MM.1S (cell line): ENCODE results near the gene C19orf81.

Experiments used
- DNase-seq: peaks from one replicate; pipeline ENCODE4 v3.0.0-alpha.2; 2015
- H2AFZ ChIP-seq: fragments of 300-600 bp; sonication (generic); 2 replicates; pipeline ENCODE4 v1.6.0; 2016; ENCODE audit warnings: antibody characterized with exemption, low read length
- H3F3A ChIP-seq: fragments of 300-600 bp; sonication (generic); 2 replicates; pipeline ENCODE4 v1.6.1; 2016; ENCODE audit warnings: mild to moderate bottlenecking, antibody characterized with exemption, low read length, moderate library complexity, mixed read lengths; ENCODE audit not compliant: insufficient read depth
- H3K27ac ChIP-seq: fragments of 300-600 bp; sonication (generic); 2 replicates; pipeline ENCODE4 v1.5.1; 2016; ENCODE audit warnings: mild to moderate bottlenecking, low read length
- H3K27me3 ChIP-seq: fragments of 300-600 bp; sonication (generic); replicated peaks from 2 replicates; pipeline ENCODE4 v1.6.0; 2016; ENCODE audit warnings: low read length; ENCODE audit not compliant: insufficient read depth
- H3K36me3 ChIP-seq: fragments of 300-600 bp; sonication (generic); replicated peaks from 2 replicates; pipeline ENCODE4 v1.6.1; 2016; ENCODE audit warnings: mild to moderate bottlenecking, low read length, mixed read lengths; ENCODE audit not compliant: insufficient read depth
- H3K4me1 ChIP-seq: fragments of 300-600 bp; sonication (generic); 2 replicates; pipeline ENCODE4 v1.6.1; 2016; ENCODE audit warnings: low read length, mixed read lengths
- H3K4me2 ChIP-seq: fragments of 300-600 bp; sonication (generic); 2 replicates; pipeline ENCODE4 v1.6.0; 2016; ENCODE audit warnings: low read depth, low read length
- H3K4me3 ChIP-seq: fragments of 300-600 bp; sonication (generic); 2 replicates; pipeline ENCODE4 v1.5.1; 2016; ENCODE audit warnings: low read length, mixed read lengths
- H3K79me2 ChIP-seq: fragments of 300-600 bp; sonication (generic); 2 replicates; pipeline ENCODE4 v1.6.1; 2016; ENCODE audit warnings: mixed run types, low read length, mixed read lengths
- H3K9ac ChIP-seq: fragments of 300-600 bp; sonication (generic); 2 replicates; pipeline ENCODE4 v1.6.1; 2016; ENCODE audit warnings: low read length, mixed read lengths
- H3K9me2 ChIP-seq: fragments of 300-600 bp; sonication (generic); replicated peaks from 2 replicates; pipeline ENCODE4 v1.6.1; 2016; ENCODE audit warnings: mild to moderate bottlenecking, low read length, mixed read lengths; ENCODE audit not compliant: insufficient read depth
- H3K9me3 ChIP-seq: fragments of 300-600 bp; sonication (generic); replicated peaks from 2 replicates; pipeline ENCODE4 v1.6.1; 2016; ENCODE audit warnings: mild to moderate bottlenecking, low read length, mixed read lengths; ENCODE audit not compliant: insufficient read depth
- H4K20me1 ChIP-seq: fragments of 300-600 bp; sonication (generic); 2 replicates; pipeline ENCODE4 v1.6.1; 2016; ENCODE audit warnings: mild to moderate bottlenecking, low read length, moderate library complexity, mixed read lengths; ENCODE audit not compliant: insufficient read depth
- EZH2 ChIP-seq: fragments of 300-600 bp; sonication (generic); optimal IDR thresholded peaks from 2 replicates; pipeline ENCODE3; 2017; ENCODE audit warnings: low read depth, mild to moderate bottlenecking, antibody characterized with exemption, low read length, mixed read lengths
- EZH2phosphoT487 ChIP-seq: fragments of 300-600 bp; sonication (generic); IDR thresholded peaks from 2 replicates; pipeline ENCODE4 v1.6.1; 2018; ENCODE audit warnings: antibody characterized with exemption, low read length
- TF ChIP-seq, protein P1 (sequence below): fragments of 300-600 bp; sonication (generic); IDR thresholded peaks from 2 replicates; pipeline ENCODE4 v1.5.1; 2016; ENCODE audit warnings: antibody characterized with exemption, low read length, mixed read lengths

The C19orf81 gene

DNA sequence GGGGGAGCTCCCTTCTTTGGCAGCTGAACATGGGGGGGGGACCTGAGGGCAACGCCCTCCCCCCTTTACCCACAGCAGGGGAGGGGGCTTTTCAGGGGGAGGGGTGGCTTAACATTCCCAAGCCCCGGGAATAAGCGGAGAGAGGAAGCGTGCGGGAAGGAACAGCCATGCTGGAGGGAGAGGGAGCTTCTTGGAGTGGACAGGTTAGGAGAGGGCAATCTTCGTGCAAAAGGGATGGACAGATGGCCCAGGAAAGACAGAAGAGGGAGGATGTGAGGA, 10.8 kb downstream of the C19orf81 start:
- no peak for DNase-seq
- Histone ChIP-seq H3K4me2 (no peak overlapping the region), H3K4me3 (no peak overlapping the region), H3K36me3 (no peaks in the 10 kb centered on the region), H3K27me3 (peaks cover 64% of the 10 kb centered on the region), H3K9ac (no peak overlapping the region), H3K27ac (no peak overlapping the region), H3F3A (no peaks in the 10 kb centered on the region), H3K4me1 (no peaks in the 10 kb centered on the region), H3K9me2 (no peaks in the 10 kb centered on the region), H2AFZ (no peak overlapping the region), H4K20me1 (no peaks in the 10 kb centered on the region), H3K9me3 (no peaks in the 10 kb centered on the region), H3K79me2 (no peaks in the 10 kb centered on the region)
- TF ChIP-seq, protein P1, sequence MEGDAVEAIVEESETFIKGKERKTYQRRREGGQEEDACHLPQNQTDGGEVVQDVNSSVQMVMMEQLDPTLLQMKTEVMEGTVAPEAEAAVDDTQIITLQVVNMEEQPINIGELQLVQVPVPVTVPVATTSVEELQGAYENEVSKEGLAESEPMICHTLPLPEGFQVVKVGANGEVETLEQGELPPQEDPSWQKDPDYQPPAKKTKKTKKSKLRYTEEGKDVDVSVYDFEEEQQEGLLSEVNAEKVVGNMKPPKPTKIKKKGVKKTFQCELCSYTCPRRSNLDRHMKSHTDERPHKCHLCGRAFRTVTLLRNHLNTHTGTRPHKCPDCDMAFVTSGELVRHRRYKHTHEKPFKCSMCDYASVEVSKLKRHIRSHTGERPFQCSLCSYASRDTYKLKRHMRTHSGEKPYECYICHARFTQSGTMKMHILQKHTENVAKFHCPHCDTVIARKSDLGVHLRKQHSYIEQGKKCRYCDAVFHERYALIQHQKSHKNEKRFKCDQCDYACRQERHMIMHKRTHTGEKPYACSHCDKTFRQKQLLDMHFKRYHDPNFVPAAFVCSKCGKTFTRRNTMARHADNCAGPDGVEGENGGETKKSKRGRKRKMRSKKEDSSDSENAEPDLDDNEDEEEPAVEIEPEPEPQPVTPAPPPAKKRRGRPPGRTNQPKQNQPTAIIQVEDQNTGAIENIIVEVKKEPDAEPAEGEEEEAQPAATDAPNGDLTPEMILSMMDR, result no peak
- TF ChIP-seq EZH2phosphoT487 (no peak), EZH2 (no peak)

- Histone ChIP-seq H3K9ac (no peak overlapping the region), H3K36me3 (no peaks in the 10 kb centered on the region), H4K20me1 (no peaks in the 10 kb centered on the region), H3K9me3 (no peaks in the 10 kb centered on the region), H3K79me2 (no peaks in the 10 kb centered on the region), H3K27ac (no peak overlapping the region), H3K4me2 (no peak overlapping the region), H3K27me3 (peaks cover 59% of the 10 kb centered on the region), H3K4me3 (no peak overlapping the region), H3K9me2 (no peaks in the 10 kb centered on the region), H2AFZ (no peak overlapping the region), H3F3A (no peaks in the 10 kb centered on the region), H3K4me1 (no peaks in the 10 kb centered on the region)
- DNase-seq, result no peak
- no peak for TF ChIP-seq EZH2phosphoT487
- TF ChIP-seq, protein P1, result no peak
- TF ChIP-seq EZH2, result no peak
Observed at GRCh38 chr19:50661023-50661422, 11.8 kb downstream of the C19orf81 start.

GRCh38 chr19:50661766-50662650, 12.8 kb downstream of the C19orf81 start:
- DNase-seq, result no peak
- Histone ChIP-seq H3K9me3 (no peaks in the 10 kb centered on the region), H4K20me1 (no peaks in the 10 kb centered on the region), H3F3A (no peaks in the 10 kb centered on the region), H3K4me2 (no peak overlapping the region), H3K27me3 (peaks cover 55% of the 10 kb centered on the region), H2AFZ (no peak overlapping the region), H3K79me2 (no peaks in the 10 kb centered on the region), H3K9me2 (no peaks in the 10 kb centered on the region), H3K4me1 (no peaks in the 10 kb centered on the region), H3K9ac (no peak overlapping the region), H3K27ac (no peak overlapping the region), H3K36me3 (no peaks in the 10 kb centered on the region), H3K4me3 (no peak overlapping the region)
- TF ChIP-seq EZH2phosphoT487 (no peak), EZH2 (no peak)
- TF ChIP-seq, protein P1, result no peak
